Measurements from ENCODE around the gene HABP4. TPM values are rescaled to one million over a fixed set of nuclear protein-coding genes. Genes with fewer than 3 reads are reported as not detected.

Gene HABP4
- total and polyA plus RNA-seq, 9 of the 15 experiments (the other 6 are each of a cell fraction or from before 2014, with no cell fraction given) = 0.38 to 2.4 (median 1.9) TPM

- TF ChIP-seq CEBPG (CRISPR knock-in tag; IDR thresholded peaks at IDR 0.05) (no peak), CEBPG (tag; conservative IDR thresholded peaks at IDR 0.05 in 1 of 2, IDR thresholded peaks at IDR 0.05 in 1 of 2) (no peak), GMEB1 (CRISPR knock-in tag; IDR thresholded peaks at IDR 0.05) (no peak), NFIC (IDR thresholded peaks at IDR 0.05) (peak; percentile 63), ZZZ3 (IDR thresholded peaks at IDR 0.05) (no peak), SMARCA5 (IDR thresholded peaks at IDR 0.05) (no peak), TFAP4 (CRISPR knock-in tag; IDR thresholded peaks at IDR 0.05; ENCODE audit: borderline replicate concordance) (peak; percentile 24; the same call in 1 of the 2 replicates), SP1 (CRISPR knock-in tag; IDR thresholded peaks at IDR 0.05) (no peak), ASH1L (IDR thresholded peaks at IDR 0.05; ENCODE audit: borderline replicate concordance, low read depth, partially characterized antibody) (no peak), ZNF395 (CRISPR knock-in tag; IDR thresholded peaks at IDR 0.05) (no peak), MAFF (IDR thresholded peaks at IDR 0.05; ENCODE audit: low read length) (no peak), ZBTB1 (CRISPR knock-in tag; IDR thresholded peaks at IDR 0.05; ENCODE audit: borderline replicate concordance, low read depth) (no peak), ZNF398 (CRISPR knock-in tag; IDR thresholded peaks at IDR 0.05) (no peak), ATF7 (IDR thresholded peaks at IDR 0.05) (peak; percentile 45; the same call in 1 of the 2 replicates), ZNF449 (CRISPR knock-in tag; IDR thresholded peaks at IDR 0.05) (no peak), HNRNPK (IDR thresholded peaks at IDR 0.05; ENCODE audit: low read depth, low read length, poor library complexity, severe bottlenecking) (no peak), NFRKB (IDR thresholded peaks at IDR 0.05; ENCODE audit: low read depth) (no peak), ZNF24 (IDR thresholded peaks at IDR 0.05) (no peak), ARHGAP35 (IDR thresholded peaks at IDR 0.05; ENCODE audit: partially characterized antibody) (no peak), ZNF75A (CRISPR knock-in tag; IDR thresholded peaks at IDR 0.05) (no peak), POLR3G (IDR thresholded peaks at IDR 0.05; ENCODE audit: extremely low read depth, insufficient read length, insufficient replicate concordance) (no peak), JUND (IDR thresholded peaks at IDR 0.05; ENCODE audit: borderline replicate concordance, low read depth, low read length) (0 out of 2 replicates have a peak, but pooled peaks have one; percentile 29), JUND (tag; IDR thresholded peaks at IDR 0.05; ENCODE audit: borderline replicate concordance, low read depth, low read length) (peak; percentile 34; the same call in 1 of the 3 replicates)
Observed at GRCh38 chr9:96487949-96488348, 38.0 kb downstream of the HABP4 start (continued).
